ENCODE data around the gene ITM2B.

DNA sequence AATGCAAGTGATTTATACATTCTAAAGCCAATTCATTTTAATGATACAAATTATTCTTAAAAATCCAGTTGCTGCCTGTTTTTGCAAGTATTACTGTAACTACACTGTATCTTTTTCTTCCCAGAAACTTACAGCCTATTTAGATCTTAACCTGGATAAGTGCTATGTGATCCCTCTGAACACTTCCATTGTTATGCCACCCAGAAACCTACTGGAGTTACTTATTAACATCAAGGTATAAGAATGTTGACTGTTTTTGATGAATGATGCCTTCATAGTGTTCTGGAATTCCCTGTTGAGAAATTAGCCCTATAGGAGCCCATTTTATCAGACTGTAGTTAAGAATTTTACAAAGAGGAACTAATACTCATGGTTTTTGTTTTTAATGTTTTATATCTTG is 25.0 kb downstream of the ITM2B start:
- TF ChIP-seq, protein P1, sequence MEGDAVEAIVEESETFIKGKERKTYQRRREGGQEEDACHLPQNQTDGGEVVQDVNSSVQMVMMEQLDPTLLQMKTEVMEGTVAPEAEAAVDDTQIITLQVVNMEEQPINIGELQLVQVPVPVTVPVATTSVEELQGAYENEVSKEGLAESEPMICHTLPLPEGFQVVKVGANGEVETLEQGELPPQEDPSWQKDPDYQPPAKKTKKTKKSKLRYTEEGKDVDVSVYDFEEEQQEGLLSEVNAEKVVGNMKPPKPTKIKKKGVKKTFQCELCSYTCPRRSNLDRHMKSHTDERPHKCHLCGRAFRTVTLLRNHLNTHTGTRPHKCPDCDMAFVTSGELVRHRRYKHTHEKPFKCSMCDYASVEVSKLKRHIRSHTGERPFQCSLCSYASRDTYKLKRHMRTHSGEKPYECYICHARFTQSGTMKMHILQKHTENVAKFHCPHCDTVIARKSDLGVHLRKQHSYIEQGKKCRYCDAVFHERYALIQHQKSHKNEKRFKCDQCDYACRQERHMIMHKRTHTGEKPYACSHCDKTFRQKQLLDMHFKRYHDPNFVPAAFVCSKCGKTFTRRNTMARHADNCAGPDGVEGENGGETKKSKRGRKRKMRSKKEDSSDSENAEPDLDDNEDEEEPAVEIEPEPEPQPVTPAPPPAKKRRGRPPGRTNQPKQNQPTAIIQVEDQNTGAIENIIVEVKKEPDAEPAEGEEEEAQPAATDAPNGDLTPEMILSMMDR (IDR thresholded peaks at IDR 0.05; ENCODE audit: insufficient read depth, low read length, poor library complexity, severe bottlenecking), result no peak
- no peak for TF ChIP-seq EZH2phosphoT487 (conservative IDR thresholded peaks at IDR 0.05; ENCODE audit: low read length)

Data from SU-DHL-6 (cell line).